HG02870 (cell line): ENCODE data around the gene SNAP29.
"Not testable (repeated sequence)": the region's sequence is repeated elsewhere in the genome, so short reads cannot be mapped to it uniquely, and the experiment has no call there.

Experiments used
- ATAC-seq: cut with Tn5 transposase; IDR thresholded peaks from one replicate; pipeline ENCODE4 v1.9.1; 2021; ENCODE audit warnings: mild to moderate bottlenecking, moderate library complexity; ENCODE audit not compliant: unreplicated experiment

Gene SNAP29

DNA sequence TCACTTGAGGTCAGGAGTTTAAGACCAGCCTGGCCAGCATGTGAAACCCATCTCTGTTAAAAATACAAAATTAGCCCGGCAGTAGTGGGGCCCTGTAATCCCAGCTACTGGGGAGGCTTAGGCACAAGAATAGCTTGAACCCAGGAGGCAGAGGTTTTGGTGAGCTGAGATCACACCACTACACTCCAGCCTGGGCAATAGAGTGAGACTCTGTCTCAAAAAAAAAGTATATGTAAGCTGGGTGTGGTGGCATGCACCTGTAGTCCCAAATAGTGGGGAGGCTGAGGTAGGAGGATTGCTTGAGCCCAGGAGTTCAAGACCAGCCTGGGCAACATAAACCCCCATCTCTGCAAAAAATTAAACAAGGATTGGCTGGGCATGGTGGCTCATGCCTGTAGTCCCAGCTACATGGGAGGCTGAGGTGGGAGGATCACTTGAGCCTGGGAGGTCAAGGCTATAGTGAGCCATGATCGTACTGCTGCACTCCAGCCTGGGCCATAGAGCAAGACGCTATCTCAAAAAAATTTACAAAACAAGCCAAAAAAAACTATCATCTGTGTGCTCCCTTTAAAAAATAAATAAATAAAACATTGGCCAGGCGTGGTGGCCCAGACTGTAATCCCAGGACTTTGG lies 69.2 kb downstream of the SNAP29 start:
- ATAC-seq, result no peak

DNA sequence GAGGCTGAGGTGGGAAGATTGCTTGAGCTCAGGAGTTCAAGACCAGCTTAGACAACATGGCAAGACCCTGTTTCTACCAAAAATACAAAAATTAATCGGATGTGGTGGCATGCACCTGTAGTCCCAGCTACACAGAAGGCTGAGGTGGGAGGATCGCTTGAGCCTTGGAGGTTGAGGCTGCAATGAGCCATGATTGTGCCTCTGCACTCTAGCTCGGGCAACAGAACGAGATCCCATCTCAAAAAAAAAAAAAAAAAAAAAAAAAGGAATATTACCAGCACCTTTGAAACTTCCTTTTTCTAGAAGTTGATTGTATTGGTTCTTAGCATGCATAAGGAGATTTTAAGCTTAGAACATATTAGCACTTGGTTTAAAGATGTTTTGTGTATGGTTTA lies 69.8 kb downstream of the SNAP29 start:
- no peak for ATAC-seq

DNA sequence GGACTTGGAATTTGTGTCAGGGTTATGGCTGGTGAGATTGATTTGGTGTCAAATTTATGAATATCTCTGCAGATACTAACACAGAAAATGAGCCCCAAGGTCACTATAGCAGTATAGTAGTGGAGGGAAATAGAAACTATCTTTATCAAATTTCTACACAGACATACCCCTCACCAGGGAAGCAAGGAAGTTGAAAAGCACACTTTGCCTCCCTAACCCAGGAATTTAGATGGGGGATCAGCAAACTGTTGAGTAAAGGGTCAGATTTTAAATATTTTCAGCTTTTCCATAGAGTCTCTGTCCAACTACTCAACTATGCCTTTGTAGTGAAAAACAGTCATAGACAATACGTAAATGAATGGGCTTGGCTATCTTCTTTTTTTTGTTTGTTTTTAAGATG lies 71.2 kb downstream of the SNAP29 start:
- no peak for ATAC-seq

DNA sequence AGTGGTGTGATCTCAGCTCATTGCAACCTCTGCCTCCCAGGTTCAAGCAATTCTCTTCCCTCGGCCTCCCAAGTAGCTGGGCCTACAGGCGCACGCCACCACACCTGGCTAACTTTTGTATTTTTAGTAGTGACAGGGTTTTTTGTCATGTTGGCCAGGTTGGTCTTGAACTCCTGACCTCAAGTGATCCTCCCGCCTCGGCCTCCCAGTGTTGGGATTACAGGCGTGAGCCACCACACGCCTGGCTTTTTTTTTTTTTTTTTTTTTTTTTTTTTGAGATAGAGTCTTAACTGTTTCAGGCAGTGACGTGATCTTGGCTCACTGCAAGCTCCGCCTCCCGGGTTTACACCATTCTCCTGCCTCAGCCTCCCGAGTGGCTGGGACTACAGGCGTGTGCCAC lies 71.6 kb downstream of the SNAP29 start:
- not testable (repeated sequence) for ATAC-seq

DNA sequence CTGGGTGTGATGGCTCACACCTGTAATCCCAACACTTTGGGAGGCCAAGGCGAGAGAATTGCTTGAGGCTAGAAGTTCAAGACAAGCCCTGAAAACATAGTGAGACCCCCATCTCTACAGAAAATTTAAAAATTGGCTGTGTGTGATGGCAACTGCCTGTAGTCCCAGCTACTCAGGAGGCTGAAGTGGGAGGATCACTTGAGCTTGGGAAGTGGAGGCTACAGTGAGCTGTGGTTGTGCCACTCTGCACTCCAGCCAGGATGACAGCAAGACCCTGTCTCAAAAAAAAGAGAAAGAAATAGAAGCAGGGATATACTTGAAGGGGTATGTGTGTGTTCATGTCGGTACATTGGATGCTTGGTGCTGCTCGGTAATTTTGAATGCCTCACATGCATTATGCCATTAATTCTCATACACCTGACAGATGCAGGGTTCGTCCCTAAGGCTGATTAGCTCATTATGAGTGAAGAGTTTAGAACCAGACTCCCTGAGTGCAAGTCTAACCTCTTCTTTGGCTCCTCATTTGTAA lies 72.4 kb downstream of the SNAP29 start:
- no peak for ATAC-seq

DNA sequence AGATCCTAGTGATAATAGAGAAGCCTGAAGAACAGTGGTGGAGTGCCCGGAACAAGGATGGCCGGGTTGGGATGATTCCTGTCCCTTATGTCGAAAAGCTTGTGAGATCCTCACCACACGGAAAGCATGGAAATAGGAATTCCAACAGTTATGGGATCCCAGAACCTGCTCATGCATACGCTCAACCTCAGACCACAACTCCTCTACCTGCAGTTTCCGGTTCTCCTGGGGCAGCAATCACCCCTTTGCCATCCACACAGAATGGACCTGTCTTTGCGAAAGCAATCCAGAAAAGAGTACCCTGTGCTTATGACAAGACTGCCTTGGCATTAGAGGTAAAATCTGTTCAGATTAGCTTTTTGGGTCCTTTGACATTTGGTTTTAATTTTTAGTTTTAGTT lies 75.1 kb downstream of the SNAP29 start:
- ATAC-seq, result no peak

DNA sequence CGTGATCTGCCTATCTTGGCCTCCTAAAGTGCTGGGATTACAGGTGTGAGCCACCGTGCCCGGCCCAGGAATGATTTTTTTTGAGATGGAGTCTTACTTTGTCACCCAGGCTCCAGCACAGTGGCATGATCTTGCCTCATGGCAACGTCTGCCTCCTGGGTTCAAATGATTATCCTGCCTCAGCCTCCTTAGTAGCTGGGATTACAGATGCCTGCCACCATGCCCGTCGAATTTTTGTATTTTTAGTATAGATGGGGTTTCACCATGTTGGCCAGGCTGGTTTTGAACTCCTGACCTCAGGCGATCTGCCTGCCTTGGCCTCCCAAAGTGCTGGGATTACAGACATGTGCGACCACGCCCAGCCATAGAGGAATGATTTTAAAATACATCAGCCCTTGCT lies 76.2 kb downstream of the SNAP29 start:
- not testable (repeated sequence) for ATAC-seq

DNA sequence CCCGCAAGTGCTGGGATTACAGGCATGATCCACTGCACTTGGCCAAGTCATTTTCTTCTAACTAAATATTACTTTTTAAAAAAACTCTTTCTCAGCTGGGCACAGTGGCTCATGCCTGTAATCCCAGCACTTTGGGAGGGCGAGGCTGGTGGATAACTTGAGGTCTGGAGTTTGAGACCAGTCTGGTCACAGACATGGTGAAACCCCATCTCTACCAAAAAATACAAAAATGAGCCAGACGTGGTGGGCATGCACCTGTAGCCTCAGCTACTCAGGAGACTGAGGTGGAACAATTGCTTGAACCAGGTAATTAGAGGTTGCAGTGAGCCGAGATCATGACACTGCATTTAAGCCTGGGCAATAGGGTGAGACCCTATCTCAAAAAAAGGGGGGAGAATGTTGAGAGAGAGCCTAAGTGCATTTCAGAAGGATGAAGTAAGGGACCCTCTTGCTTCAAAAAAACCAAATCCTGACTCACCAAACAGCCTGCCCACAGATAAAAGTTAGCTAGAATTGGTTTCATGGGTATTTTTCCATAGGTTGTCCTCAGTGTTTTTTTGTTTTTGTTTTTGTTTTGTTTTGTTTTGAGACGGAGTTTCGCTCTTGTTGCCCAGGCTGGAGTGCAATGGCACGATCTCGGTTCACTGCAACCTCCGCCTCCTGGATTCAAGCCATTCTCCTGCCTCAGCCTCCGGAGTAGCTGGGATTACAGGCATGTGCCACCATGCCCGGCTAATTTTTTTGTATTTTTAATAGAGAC lies 77.2 kb downstream of the SNAP29 start:
- not testable (repeated sequence) for ATAC-seq

DNA sequence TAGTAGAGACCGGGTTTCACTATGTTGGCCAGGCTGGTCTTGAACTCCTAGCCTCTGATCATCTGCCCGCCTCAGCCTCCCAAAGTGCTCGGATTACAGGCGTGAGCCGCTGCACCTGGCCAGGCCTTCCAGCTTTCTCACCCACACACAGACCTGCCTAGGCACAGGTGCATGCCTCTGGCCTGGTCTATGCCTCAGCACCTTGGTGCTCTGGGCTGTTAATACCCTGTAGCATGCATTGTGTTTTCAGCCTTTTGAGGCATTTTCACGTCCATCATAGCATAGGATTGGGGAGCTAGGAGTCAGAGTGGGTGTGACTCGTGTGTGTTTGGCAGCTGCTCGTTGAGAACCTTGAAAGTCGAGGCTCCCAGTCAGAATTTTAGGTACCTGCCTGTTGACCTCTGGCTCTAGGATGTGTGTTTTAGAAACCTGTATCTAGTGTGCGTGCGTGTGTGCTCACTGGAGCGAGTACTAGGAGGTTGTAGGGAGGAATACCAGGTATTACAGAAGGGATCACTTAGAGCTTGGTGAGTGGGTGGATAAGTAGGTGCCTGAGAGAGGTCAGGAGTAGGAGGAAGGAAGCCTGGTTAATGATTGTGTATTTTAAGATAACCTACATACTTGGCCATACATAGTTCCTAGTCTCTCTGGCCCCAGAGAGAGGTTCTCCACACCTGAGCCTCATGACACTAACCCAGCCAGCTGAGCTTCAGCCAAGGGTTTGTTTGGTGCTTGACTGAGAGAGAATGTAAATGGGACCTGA lies 78.4 kb downstream of the SNAP29 start:
- ATAC-seq, result no peak

DNA sequence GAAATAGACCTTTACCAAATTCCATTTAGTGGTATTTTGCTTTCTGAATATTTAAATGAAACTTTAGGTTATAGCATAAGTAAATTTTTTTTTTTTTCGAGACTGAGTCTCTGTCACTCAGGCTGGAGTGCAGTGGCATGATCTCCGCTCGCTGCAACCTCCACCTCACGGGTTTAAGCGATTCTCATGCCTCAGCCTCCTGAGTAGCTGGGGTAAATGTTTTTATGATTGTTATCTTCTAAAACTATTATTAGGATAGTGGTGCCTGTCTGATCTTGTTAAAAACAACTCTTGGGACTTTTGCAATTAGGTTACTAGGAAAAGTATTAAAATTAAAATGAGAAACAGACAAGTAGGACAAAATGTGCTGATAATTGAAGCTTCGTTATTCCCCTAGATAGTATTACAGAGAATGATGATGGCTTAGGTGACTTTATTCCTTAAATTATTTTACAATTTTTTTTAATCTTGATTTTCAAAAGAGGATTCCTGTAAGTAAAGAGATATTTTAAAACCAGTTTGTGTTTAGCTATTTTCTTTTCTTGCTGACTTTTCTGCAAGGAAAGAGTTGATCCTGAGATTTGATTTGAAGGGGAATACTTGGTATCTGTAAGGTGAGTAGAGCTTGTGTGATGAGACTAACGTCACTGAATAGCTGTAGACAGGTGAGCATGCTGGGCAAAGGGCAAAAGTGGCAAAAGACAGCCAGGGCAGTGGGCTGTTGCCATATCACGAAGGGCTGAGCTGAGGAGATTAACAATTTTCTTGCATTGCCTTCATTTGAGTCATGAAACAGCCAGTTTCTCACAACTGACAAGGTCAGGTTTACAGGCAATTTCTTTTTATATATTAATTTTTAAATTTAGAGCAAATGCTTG lies 79.2 kb downstream of the SNAP29 start:
- no peak for ATAC-seq

DNA sequence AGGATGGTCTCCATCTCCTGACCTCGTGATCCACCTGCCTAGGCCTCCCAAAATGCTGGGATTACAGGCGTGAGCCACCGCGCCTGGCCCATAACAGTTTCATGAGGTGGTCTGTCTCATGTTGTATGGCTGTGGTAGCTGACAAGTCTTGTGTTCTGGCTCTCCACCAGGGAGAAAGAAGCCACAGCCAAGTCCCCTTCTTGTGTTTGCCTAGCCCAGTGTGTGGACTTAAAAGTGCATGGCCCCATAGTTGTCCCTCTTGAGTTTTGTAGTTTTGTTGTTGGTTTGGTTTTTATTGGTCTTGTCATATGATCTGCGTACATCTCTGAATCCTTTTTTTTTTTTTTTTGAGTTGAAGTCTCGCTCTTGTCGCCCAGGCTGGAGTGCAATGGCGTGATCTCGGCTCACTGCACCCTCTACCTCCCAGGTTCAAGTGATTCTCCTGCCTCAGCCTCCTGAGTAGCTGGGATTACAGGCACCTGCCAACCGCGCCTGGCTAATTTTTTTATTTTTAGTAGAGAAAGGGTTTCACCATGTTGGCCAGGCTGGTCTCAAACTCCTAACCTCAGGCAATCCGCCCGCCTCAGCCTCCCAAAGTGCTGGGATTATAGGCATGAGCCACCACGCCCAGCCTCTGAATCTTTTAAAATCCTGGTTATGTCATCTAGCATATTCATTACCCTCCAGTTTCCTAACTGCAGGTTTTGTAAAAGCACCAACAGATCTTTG lies 80.8 kb downstream of the SNAP29 start:
- not testable (repeated sequence) for ATAC-seq

DNA sequence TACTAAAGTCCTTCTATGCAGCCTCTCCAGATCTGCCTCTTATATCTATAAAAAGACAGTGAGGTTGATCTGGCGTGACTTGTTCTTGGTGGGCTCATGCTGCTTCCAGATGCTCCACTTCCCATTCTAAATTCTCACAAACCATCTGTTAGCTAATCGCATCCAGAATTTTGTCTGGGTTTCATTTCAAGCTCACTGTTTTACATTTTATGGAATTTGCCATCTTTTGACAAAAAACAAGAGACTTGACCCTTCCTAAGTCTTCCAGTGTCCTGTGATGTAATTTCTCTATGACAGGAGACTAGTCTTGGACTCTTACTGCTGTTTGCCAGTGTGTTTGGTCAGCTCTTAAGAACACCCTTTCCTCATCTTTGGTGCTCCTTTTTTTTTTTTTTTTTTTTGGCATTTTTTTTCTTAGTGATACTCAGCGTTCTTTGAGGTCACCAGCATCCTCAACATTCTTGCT lies 81.4 kb downstream of the SNAP29 start:
- no peak for ATAC-seq
